GM21526 (cell line): ENCODE measurements around the gene PEX5L.
"Not testable (repeated sequence)": the region's sequence is repeated elsewhere in the genome, so short reads cannot be mapped to it uniquely, and the experiment has no call there.

Experiments
- ATAC-seq: cut with Tn5 transposase; IDR thresholded peaks from one replicate; pipeline ENCODE4 v1.9.1; 2021; ENCODE audit warnings: moderate library complexity; ENCODE audit not compliant: unreplicated experiment, low FRiP score

Gene PEX5L

GRCh38 chr3:179797192-179797591 is 239.5 kb downstream of the PEX5L start:
- no peak for ATAC-seq

GRCh38 chr3:179796421-179796820 is 240.3 kb downstream of the PEX5L start:
- no peak for ATAC-seq

GRCh38 chr3:179794355-179794754 is 242.4 kb downstream of the PEX5L start:
- ATAC-seq = no peak

- ATAC-seq = no peak
Measured at GRCh38 chr3:179791793-179792192, 244.9 kb downstream of the PEX5L start.

GRCh38 chr3:179788996-179789395 is 247.7 kb downstream of the PEX5L start:
- no peak for ATAC-seq

DNA sequence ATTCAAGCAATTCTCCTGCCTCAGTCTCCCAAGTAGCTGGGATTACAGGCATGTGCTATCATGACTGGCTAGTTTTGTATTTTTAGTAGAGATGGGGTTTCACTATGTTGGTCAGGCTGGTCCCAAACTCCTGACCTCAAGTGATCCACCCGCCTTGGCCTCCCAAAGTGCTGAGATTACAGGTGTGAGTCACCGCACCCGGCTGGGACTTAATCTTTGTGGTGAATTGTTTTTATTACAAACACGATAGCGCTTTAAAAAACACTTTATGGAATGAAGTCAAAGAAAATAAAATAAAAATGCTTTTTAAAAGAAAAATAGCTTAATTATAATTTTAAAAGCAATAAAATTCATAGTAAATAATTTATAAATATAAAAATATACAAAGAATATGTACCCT is 253.9 kb downstream of the PEX5L start:
- ATAC-seq = not testable (repeated sequence)

- no peak for ATAC-seq
Measured at GRCh38 chr3:179775416-179776122, 261.2 kb downstream of the PEX5L start.

GRCh38 chr3:179772297-179772696 is 264.4 kb downstream of the PEX5L start:
- ATAC-seq = no peak

- no peak for ATAC-seq
Measured at GRCh38 chr3:179771797-179772196, 264.9 kb downstream of the PEX5L start.

- no peak for ATAC-seq
Measured at GRCh38 chr3:179769411-179770247, 267.1 kb downstream of the PEX5L start.

GRCh38 chr3:179768080-179768479 is 268.7 kb downstream of the PEX5L start:
- ATAC-seq = no peak

DNA sequence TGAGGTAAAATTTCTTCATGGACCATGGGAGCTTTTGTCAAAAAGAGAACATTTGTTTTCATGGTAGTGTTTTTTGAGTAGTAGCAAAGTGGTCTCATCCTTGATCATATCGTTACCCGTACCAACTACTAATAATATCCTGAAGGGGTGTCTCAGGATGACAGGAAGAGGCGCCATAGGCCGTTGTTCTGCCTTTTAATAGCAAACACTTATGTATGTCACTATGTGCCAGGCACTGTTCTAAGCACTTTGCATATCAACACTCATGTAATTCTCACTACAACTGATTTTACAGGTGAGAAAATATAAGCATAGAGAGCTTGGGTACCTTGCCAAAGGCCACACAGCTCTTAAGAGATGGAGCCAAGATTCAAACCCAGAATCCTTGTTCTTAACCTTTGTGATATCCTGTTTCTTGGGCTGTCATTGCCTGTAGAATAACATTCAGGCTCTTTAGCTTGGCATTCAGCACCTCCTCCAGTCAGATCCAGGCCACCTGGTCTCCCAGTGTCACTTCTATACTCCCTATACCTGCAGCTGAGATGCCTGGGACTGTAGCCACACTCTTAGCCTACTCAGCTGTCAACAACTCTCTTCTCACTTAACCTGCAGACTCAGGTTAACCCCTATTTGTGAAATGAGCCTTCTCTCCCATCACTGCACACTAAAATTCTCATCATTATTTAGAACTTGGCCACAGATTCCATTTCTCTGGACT is 270.2 kb downstream of the PEX5L start:
- no peak for ATAC-seq

GRCh38 chr3:179765396-179765795 is 271.3 kb downstream of the PEX5L start:
- ATAC-seq = no peak

DNA sequence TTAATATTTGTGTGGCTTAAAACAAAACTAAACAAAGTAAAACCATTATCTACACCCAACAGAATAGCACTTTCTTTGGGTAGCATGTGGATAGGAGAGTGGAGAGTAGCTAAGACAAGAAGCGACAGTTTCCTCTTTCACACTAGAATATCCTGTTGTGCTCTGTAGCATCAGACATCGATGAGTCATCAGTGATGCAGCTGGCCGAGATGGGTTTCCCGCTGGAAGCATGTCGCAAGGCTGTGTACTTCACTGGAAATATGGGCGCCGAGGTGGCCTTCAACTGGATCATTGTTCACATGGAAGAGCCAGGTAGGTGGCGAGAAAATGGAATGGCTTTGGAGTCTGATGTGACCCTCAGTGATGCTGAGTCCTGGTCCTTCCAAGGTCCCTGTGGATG is 275.8 kb downstream of the PEX5L start:
- no peak for ATAC-seq

DNA sequence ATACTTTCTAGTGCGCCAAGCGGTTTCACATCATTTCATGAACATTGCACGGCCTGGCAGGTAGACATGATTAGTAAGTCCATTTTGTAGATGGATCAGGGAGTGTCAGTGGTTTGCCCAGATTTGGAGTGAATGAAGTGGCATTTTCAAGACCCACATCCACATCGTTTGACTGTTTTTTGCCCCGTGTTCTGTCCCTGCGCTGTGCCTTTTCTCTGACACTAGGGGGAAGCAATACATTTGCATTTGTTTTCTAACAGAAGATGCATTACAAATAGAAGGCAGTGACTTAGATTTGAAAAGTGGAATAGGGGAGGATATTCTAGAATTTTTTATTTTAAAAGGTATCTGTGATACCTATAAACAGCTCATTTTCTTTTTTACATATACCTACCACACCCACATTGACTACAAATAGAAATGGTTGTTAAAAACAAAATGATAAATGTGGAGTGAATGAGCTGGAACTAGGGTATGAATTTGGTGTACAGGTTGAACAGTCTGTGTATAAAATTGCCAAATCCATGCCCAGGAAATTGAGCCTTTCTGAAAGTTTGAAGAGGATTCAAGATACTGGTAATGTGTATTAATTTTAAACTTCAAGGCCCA is 285.9 kb downstream of the PEX5L start:
- no peak for ATAC-seq

- ATAC-seq = no peak
Measured at GRCh38 chr3:179745716-179746115, 291.0 kb downstream of the PEX5L start.

- no peak for ATAC-seq
Measured at GRCh38 chr3:179745079-179745478, 291.7 kb downstream of the PEX5L start.
